Measurements from ENCODE around the gene SRP9. TPM values are rescaled to one million over a fixed set of nuclear protein-coding genes. Genes with fewer than 3 reads are reported as not detected.
"Not testable (repeated sequence)": the region's sequence is repeated elsewhere in the genome, so short reads cannot be mapped to it uniquely, and the experiment has no call there.

SRP9 gene
- total RNA-seq, 4 donors from 2014 or later, result 196 to 297 (median 260) TPM

DNA sequence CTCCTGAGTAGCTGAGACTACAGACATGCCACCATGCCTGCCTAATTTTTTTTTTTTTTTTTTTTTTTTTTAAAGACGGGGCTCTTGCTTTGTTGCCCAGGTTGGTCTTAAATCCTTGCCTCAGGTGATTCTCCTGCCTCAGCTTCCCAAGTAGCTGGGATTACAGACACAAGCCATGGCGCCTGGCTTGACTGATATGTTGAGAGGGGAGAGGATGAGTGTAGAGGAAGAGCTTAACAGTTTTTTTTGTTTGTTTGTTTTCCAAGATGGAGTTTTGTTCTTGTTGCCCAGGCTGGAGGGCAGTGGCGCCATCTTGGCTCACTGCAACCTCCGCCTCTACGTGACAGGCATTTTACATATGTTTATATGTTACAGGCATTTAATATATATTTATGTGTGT, 2.5 kb downstream of the SRP9 start:
- Histone ChIP-seq H3K36me3 (peaks cover 6 to 9% of the 10 kb centered on the region in 2 donors), H3K4me1 (peaks cover 33 to 36% of the 10 kb centered on the region in 2 donors), H3K4me3 (replicated peaks in 1 of 3) (no peak overlapping the region), H3K9me3 (no peaks in the 10 kb centered on the region), H3K27me3 (no peaks in the 10 kb centered on the region), H3K27ac (no peak overlapping the region)
- TF ChIP-seq, protein P1, sequence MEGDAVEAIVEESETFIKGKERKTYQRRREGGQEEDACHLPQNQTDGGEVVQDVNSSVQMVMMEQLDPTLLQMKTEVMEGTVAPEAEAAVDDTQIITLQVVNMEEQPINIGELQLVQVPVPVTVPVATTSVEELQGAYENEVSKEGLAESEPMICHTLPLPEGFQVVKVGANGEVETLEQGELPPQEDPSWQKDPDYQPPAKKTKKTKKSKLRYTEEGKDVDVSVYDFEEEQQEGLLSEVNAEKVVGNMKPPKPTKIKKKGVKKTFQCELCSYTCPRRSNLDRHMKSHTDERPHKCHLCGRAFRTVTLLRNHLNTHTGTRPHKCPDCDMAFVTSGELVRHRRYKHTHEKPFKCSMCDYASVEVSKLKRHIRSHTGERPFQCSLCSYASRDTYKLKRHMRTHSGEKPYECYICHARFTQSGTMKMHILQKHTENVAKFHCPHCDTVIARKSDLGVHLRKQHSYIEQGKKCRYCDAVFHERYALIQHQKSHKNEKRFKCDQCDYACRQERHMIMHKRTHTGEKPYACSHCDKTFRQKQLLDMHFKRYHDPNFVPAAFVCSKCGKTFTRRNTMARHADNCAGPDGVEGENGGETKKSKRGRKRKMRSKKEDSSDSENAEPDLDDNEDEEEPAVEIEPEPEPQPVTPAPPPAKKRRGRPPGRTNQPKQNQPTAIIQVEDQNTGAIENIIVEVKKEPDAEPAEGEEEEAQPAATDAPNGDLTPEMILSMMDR (IDR thresholded peaks at IDR 0.05), result no peak
- no peak for TF ChIP-seq POLR2A (IDR thresholded peaks at IDR 0.05)
- 91 to 92% methylated on average over 5 of the region's 5 CpGs for WGBS, 2 donors
- intact Hi-C loops (cut with DNase I), result no loop called here
- no peak for DNase-seq

- Histone ChIP-seq H3K4me1 (peaks cover 33 to 36% of the 10 kb centered on the region in 2 donors), H3K4me3 (replicated peaks in 1 of 3) (no peak overlapping the region), H3K27ac (no peak overlapping the region), H3K9me3 (no peaks in the 10 kb centered on the region), H3K27me3 (no peaks in the 10 kb centered on the region), H3K36me3 (peaks cover 11 to 13% of the 10 kb centered on the region in 2 donors)
- no peak for DNase-seq
- intact Hi-C loops (cut with DNase I), result no loop called here
- WGBS, 2 donors, result 90 to 96% methylated on average over 1 of the region's 1 CpG
- no peak for TF ChIP-seq POLR2A (IDR thresholded peaks at IDR 0.05)
- TF ChIP-seq, protein P1 (IDR thresholded peaks at IDR 0.05), result no peak
Observed at GRCh38 chr1:225780630-225781029, 3.0 kb downstream of the SRP9 start.

DNA sequence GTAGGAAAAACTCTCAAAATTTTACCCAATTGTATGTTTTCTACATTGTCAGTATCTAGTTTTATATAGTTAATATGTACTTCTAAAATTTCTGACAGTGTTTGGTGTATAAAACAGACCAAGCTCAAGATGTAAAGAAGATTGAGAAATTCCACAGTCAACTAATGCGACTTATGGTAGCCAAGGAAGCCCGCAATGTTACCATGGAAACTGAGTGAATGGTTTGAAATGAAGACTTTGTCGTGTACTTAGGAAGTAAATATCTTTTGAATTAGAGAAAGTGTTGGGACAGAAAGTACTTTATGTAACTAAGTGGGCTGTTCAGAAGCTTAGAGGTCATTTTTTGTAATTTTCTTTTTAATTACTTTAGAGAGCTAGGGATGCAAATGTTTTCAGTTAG, 11.5 kb downstream of the SRP9 start:
- 87 to 91% methylated on average over 3 of the region's 3 CpGs for WGBS, 2 donors
- H3K4me1 ChIP-seq; H3K27me3 ChIP-seq; DNase-seq; H3K27ac ChIP-seq; intact Hi-C loops (cut with DNase I); H3K4me3 ChIP-seq (replicated peaks in 1 of 3); H3K9me3 ChIP-seq: not testable (repeated sequence)
- H3K36me3 ChIP-seq, result peaks cover 46 to 52% of the 10 kb centered on the region in 2 donors

DNA sequence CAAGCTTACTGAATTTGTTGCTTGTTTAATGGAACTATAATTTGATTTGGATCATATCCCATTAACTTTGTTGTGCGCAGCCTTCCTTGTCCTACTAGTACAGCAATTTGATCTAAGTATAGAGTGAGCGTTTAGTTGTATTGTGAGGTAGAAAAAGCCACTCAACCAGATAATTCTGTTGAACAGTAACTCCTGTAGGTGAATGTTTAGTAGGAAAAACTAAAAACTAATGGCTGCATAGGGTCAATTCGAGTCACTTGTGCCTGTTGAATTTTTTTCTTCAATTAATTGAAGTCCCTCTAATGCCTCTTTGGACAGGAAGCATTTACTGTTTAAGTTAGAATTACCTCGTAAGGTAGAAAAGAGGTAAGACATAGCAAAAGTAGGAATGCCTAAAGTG, 17.3 kb downstream of the SRP9 start:
- TF ChIP-seq POLR2A (IDR thresholded peaks at IDR 0.05), result no peak
- TF ChIP-seq, protein P1 (IDR thresholded peaks at IDR 0.05), result no peak
- intact Hi-C loops (cut with DNase I), result no loop called here
- Histone ChIP-seq H3K4me1 (no peaks in the 10 kb centered on the region), H3K36me3 (peaks cover 5 to 11% of the 10 kb centered on the region in 2 donors), H3K4me3 (replicated peaks in 1 of 3) (no peak overlapping the region), H3K9me3 (no peaks in the 10 kb centered on the region), H3K27ac (no peak overlapping the region), H3K27me3 (no peaks in the 10 kb centered on the region)
- DNase-seq, result no peak
- 97 to 98% methylated on average over 4 of the region's 4 CpGs for WGBS, 2 donors

GRCh38 chr1:225796097-225796496, 18.5 kb downstream of the SRP9 start:
- H3K9me3 ChIP-seq; H3K4me1 ChIP-seq; H3K36me3 ChIP-seq; intact Hi-C loops (cut with DNase I); H3K27ac ChIP-seq; H3K4me3 ChIP-seq (replicated peaks in 1 of 3); DNase-seq; H3K27me3 ChIP-seq: not testable (repeated sequence)
- WGBS, 2 donors, result 95% methylated on average over 15 to 18 of the region's 18 CpGs

DNA sequence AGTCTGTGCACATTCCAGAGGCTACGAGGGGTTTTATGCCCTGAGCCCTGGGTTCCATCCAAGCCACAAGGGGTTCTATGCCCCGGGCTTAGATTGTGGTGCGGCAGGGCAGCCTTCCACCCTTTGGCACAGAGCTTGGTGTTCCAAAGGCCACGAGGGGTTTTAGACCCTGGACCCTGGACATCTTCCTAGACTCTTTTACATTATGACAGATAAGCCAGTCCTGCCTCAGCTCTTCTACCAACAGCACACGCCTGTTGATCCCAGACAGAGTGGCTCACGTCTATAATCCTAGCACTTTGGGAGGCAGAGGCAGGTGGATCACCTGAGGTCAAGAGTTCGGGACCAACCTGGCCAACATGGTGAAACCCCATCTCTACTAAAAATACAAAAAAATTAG, 23.5 kb downstream of the SRP9 start:
- WGBS, 2 donors, result 95 to 97% methylated on average over 7 of the region's 7 CpGs
- H3K9me3 ChIP-seq; H3K36me3 ChIP-seq; H3K27me3 ChIP-seq; H3K4me1 ChIP-seq; H3K4me3 ChIP-seq (replicated peaks in 1 of 3); H3K27ac ChIP-seq; intact Hi-C loops (cut with DNase I); DNase-seq: not testable (repeated sequence)

DNA sequence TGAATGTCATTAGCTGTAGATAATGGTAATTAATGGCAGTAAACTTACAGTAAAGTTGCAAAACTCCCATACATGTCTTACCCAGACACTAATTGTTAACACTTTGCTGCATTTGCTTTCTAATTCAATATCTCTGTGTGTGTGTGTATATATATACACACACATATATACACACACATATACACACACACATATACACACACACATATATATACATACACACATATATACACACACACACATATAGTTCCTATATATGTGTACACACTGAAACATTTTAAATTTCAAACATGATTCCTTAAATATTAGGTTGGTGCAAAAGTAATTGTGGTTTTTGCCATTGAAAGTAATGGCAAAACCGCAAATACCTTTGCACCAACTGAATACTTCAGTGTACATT, 28.6 kb downstream of the SRP9 start:
- peaks cover 4 to 7% of the 10 kb centered on the region in 2 donors for H3K4me1 ChIP-seq
- intact Hi-C loops (cut with DNase I), result no loop called here
- no peaks in the 10 kb centered on the region for H3K27me3 ChIP-seq
- H3K9me3 ChIP-seq, result no peaks in the 10 kb centered on the region
- H3K27ac ChIP-seq, result no peak overlapping the region
- 95% methylated on average over 1 of the region's 1 CpG for WGBS, 2 donors
- no peak for DNase-seq
- H3K4me3 ChIP-seq (replicated peaks in 1 of 3), result no peak overlapping the region
- no peak for TF ChIP-seq POLR2A (IDR thresholded peaks at IDR 0.05)
- TF ChIP-seq, protein P1 (IDR thresholded peaks at IDR 0.05), result no peak
- H3K36me3 ChIP-seq, result no peaks in the 10 kb centered on the region

- 96 to 97% methylated on average over 3 of the region's 3 CpGs for WGBS, 2 donors
- H3K27ac ChIP-seq; H3K4me3 ChIP-seq (replicated peaks in 1 of 3); H3K9me3 ChIP-seq; DNase-seq; intact Hi-C loops (cut with DNase I); H3K27me3 ChIP-seq; H3K36me3 ChIP-seq: not testable (repeated sequence)
- H3K4me1 ChIP-seq, result peaks cover 9 to 11% of the 10 kb centered on the region in 2 donors
Observed at GRCh38 chr1:225806736-225807135, 29.1 kb downstream of the SRP9 start.
